Measurements from ENCODE around the gene INPP5A. TPM values are rescaled to one million over a fixed set of nuclear protein-coding genes. Genes with fewer than 3 reads are reported as not detected.

Gene INPP5A
- polyA plus RNA-seq, 4 donors: 21.1 to 25.0 (median 22.8) TPM

DNA sequence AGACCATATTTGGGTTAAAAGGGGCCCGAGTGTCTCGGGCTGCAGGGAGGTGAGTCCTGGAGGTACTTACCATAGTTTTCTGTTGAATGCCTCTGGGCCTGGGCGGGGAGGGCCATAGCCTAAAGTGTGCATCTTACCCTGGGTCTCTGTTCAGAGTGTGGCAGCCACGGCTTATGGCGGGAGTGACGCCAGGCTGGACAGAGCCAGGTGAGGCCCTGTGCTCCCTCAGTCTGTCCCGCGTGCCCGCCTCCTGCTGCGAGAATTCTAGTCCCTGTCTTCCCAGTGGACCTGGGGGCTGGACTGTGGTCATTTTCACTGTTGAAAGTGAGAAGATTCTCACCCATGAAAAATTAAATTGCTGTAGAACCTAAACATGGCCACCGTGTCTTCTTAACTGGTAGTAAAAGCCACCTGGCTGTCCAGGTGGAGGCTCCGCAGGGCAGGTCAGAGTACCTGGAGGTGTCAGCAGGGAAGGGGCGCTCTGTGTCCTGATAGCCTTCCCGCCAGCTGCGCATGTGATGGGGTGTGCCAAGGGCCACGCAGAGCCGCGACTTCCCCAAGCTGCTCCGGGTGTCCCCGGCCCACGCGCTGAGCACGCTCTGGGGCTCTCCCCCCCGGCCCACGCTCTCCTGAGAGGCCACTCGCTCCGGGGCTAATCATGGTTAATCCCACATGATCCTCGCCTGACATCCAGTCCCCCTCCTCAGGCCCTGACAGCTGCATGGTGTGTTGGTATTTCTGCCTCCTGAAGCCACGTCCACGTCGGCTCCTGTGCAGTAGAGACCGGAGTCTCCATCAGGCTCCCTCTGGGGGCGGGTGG, 20.3 kb downstream of the INPP5A start:
- peaks cover 0 to 7% (median 2%) of the 10 kb centered on the region in 3 donors for H3K4me1 ChIP-seq (ENCODE audit: control insufficient read depth in 3 of 3, insufficient read depth in 2 of 3, low read depth in 1 of 3, low read length in 2 of 3)
- H3K9me3 ChIP-seq (ENCODE audit: control insufficient read depth in 2 of 2, insufficient read depth in 1 of 2, low read depth in 1 of 2, low read length in 1 of 2): no peaks in the 10 kb centered on the region
- no peak for FAIRE-seq
- no peak overlapping the region for H3K27ac ChIP-seq (ENCODE audit: low read depth in 1 of 3, low read length in 2 of 3)
- H3K27me3 ChIP-seq (ENCODE audit: control insufficient read depth in 3 of 3, insufficient read depth in 3 of 3, low read length in 3 of 3): no peaks in the 10 kb centered on the region
- peaks cover 0 to 9% (median 2%) of the 10 kb centered on the region in 3 donors for H3K36me3 ChIP-seq (ENCODE audit: control insufficient read depth in 3 of 3, insufficient read depth in 2 of 3, low read depth in 1 of 3, low read length in 3 of 3)
- no peak for DNase-seq
- H3K4me3 ChIP-seq (ENCODE audit: low read depth in 1 of 3, low read length in 3 of 3): no peak overlapping the region
- 87 to 95% (median 90%) methylated on average over 32 to 33 of the region's 33 CpGs for WGBS, 3 donors

DNA sequence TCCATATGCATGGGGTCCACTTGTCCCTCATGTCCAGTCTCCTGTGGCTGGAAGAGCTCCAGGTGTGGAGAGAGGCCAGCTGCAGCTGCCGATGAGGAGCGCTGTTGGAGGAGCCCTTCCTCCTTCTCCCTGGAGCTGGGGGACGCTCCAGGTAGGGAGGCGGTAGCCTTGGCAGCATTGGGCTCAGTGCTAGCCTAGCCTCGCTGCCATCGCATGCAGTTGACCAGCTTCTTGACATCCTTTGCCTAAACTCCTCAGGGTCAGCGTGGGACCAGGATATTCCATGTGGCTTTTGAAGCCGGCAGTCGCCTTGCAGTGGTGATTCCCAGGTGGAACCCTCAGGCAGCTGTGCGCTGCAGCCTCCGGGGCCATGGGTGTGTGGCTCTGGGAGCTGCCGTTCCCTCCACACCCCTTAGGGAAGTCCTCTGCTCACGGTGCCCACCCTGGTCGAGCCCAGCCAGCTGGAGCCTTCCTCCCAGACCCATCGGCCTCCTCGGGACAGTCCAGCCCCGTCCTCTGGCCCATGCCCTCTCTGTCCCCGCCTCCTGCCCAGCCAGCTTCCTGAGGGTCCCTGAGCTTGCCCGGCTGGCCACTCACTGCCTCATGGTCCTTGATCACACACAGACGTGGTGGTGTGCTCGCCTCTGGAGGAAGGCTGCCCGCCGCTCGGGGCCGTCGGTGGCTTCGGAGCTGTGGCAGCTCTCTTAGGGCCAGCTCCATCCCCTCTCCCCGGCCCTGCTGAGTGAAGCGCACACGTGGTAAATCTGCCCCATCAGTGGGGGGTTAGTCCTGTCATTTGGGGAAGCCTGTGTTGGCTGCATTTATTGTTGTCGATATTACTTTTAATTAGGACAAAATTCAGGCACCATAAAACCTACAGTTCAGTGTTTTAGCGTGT, 21.2 kb downstream of the INPP5A start:
- H3K9me3 ChIP-seq (ENCODE audit: control insufficient read depth in 2 of 2, insufficient read depth in 1 of 2, low read depth in 1 of 2, low read length in 1 of 2): no peaks in the 10 kb centered on the region
- peaks cover 0 to 9% (median 2%) of the 10 kb centered on the region in 3 donors for H3K36me3 ChIP-seq (ENCODE audit: control insufficient read depth in 3 of 3, insufficient read depth in 2 of 3, low read depth in 1 of 3, low read length in 3 of 3)
- no peak for DNase-seq
- H3K4me3 ChIP-seq (ENCODE audit: low read depth in 1 of 3, low read length in 3 of 3): no peak overlapping the region
- H3K27ac ChIP-seq (ENCODE audit: low read depth in 1 of 3, low read length in 2 of 3): no peak overlapping the region
- no peak for FAIRE-seq
- WGBS, 3 donors: 86 to 91% (median 90%) methylated on average over 32 of the region's 32 CpGs
- peaks cover 0 to 7% (median 2%) of the 10 kb centered on the region in 3 donors for H3K4me1 ChIP-seq (ENCODE audit: control insufficient read depth in 3 of 3, insufficient read depth in 2 of 3, low read depth in 1 of 3, low read length in 2 of 3)
- no peaks in the 10 kb centered on the region for H3K27me3 ChIP-seq (ENCODE audit: control insufficient read depth in 3 of 3, insufficient read depth in 3 of 3, low read length in 3 of 3)

DNA sequence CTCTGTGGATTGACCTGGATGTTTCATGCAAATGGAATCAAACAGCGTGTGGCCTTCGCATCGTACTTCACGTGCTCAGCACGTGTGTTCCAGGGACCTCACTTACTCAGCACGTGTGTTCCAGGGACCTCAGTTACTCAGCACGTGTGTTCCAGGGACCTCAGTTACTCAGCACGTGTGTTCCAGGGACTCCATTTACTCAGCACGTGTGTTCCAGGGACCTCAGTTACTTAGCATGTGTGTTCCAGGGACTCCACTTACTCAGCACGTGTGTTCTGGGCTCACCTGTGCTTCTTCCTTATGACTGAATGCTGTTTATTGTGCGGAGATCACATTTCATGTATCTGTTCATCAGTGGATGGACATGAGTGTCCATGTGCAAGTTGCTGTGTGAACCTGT, 22.0 kb downstream of the INPP5A start:
- Histone ChIP-seq H3K27ac (ENCODE audit: low read depth in 1 of 3, low read length in 2 of 3) (no peak overlapping the region), H3K9me3 (ENCODE audit: control insufficient read depth in 2 of 2, insufficient read depth in 1 of 2, low read depth in 1 of 2, low read length in 1 of 2) (no peaks in the 10 kb centered on the region), H3K4me1 (ENCODE audit: control insufficient read depth in 3 of 3, insufficient read depth in 2 of 3, low read depth in 1 of 3, low read length in 2 of 3) (peaks cover 0 to 4% (median 2%) of the 10 kb centered on the region in 3 donors), H3K27me3 (ENCODE audit: control insufficient read depth in 3 of 3, insufficient read depth in 3 of 3, low read length in 3 of 3) (no peaks in the 10 kb centered on the region), H3K4me3 (ENCODE audit: low read depth in 1 of 3, low read length in 3 of 3) (no peak overlapping the region), H3K36me3 (ENCODE audit: control insufficient read depth in 3 of 3, insufficient read depth in 2 of 3, low read depth in 1 of 3, low read length in 3 of 3) (peaks cover 0 to 12% (median 2%) of the 10 kb centered on the region in 3 donors)
- DNase-seq (no peak), FAIRE-seq (no peak)
- whole genome bisulfite sequencing, 3 donors: 84 to 90% (median 90%) methylated on average over 11 of the region's 11 CpGs

DNA sequence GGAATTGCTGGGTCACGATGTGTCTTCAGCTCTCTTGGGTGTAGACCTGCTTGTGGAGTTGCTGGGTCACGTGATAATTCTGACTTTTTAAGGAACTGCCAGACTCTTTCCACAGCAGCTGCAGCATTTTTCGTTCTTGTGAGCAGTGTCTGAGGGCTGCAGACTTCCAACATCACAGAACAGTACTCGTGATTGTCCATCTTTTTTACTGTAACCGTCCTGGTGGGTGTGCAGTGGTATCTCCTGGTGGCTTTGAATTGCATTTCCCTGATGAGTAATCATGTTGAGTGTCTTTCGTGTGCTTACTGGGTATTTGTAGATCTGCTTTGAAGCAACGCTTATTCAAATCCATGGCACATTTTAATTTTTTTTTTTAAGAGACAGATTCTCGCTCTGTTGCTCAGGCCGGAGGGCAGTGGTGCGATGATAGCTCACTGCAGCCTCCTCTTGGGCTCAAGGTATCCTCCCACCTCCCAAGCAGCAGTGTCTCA, 22.7 kb downstream of the INPP5A start:
- peaks cover 0 to 12% (median 2%) of the 10 kb centered on the region in 3 donors for H3K36me3 ChIP-seq (ENCODE audit: control insufficient read depth in 3 of 3, insufficient read depth in 2 of 3, low read depth in 1 of 3, low read length in 3 of 3)
- no peak for DNase-seq
- no peak overlapping the region for H3K27ac ChIP-seq (ENCODE audit: low read depth in 1 of 3, low read length in 2 of 3)
- no peaks in the 10 kb centered on the region for H3K27me3 ChIP-seq (ENCODE audit: control insufficient read depth in 3 of 3, insufficient read depth in 3 of 3, low read length in 3 of 3)
- peaks cover 0 to 2% (median 2%) of the 10 kb centered on the region in 3 donors for H3K4me1 ChIP-seq (ENCODE audit: control insufficient read depth in 3 of 3, insufficient read depth in 2 of 3, low read depth in 1 of 3, low read length in 2 of 3)
- WGBS, 3 donors: 58 to 78% (median 72%) methylated on average over 10 of the region's 10 CpGs
- H3K4me3 ChIP-seq (ENCODE audit: low read depth in 1 of 3, low read length in 3 of 3): no peak overlapping the region
- no peaks in the 10 kb centered on the region for H3K9me3 ChIP-seq (ENCODE audit: control insufficient read depth in 2 of 2, insufficient read depth in 1 of 2, low read depth in 1 of 2, low read length in 1 of 2)
- no peak for FAIRE-seq

DNA sequence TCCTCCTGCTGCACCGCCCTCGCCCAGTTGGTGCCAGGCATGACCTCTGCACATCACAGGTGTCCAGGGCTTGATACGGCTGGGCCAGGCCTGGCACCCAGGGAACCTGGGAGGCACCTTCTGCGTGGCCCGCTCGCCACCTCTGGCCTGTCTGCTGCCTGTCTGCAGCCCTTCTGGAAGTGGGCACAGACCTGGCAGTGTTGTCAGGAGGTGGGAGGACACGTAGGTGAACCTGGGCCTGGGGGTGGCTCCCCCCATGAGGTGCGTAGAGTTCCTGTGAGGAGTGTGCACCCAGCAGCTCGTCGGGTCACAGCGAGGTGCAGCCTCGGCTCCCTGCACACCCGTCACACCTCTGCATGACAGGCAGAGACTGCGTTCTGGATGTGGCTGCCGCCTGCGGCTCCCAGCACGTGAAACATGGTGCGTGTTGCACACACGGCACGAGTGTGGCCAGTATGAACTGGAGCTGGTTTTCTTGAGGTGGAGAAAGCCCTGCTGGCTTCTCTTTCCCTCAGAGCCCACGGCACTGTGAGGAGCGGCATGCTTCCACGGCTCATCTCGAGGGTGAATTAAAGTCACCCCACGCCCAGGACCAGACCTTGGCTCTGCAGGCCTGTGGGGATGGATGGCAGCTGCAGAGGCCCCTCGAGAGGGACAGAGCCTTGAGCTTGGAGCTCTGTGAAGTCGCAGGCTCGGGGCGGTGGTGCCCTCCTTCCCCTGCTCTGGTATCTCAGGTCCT, 24.8 kb downstream of the INPP5A start:
- H3K36me3 ChIP-seq (ENCODE audit: control insufficient read depth in 3 of 3, insufficient read depth in 2 of 3, low read depth in 1 of 3, low read length in 3 of 3): peaks cover 0 to 10% (median 0%) of the 10 kb centered on the region in 3 donors
- H3K4me3 ChIP-seq (ENCODE audit: low read depth in 1 of 3, low read length in 3 of 3): no peak overlapping the region
- no peaks in the 10 kb centered on the region for H3K27me3 ChIP-seq (ENCODE audit: control insufficient read depth in 3 of 3, insufficient read depth in 3 of 3, low read length in 3 of 3)
- WGBS, 3 donors: 94 to 95% (median 94%) methylated on average over 28 to 29 of the region's 29 CpGs
- H3K27ac ChIP-seq (ENCODE audit: low read depth in 1 of 3, low read length in 2 of 3): no peak overlapping the region
- FAIRE-seq (no peak), DNase-seq (no peak)
- H3K9me3 ChIP-seq (ENCODE audit: control insufficient read depth in 2 of 2, insufficient read depth in 1 of 2, low read depth in 1 of 2, low read length in 1 of 2): no peaks in the 10 kb centered on the region
- peaks cover 0 to 2% (median 0%) of the 10 kb centered on the region in 3 donors for H3K4me1 ChIP-seq (ENCODE audit: control insufficient read depth in 3 of 3, insufficient read depth in 2 of 3, low read depth in 1 of 3, low read length in 2 of 3)

DNA sequence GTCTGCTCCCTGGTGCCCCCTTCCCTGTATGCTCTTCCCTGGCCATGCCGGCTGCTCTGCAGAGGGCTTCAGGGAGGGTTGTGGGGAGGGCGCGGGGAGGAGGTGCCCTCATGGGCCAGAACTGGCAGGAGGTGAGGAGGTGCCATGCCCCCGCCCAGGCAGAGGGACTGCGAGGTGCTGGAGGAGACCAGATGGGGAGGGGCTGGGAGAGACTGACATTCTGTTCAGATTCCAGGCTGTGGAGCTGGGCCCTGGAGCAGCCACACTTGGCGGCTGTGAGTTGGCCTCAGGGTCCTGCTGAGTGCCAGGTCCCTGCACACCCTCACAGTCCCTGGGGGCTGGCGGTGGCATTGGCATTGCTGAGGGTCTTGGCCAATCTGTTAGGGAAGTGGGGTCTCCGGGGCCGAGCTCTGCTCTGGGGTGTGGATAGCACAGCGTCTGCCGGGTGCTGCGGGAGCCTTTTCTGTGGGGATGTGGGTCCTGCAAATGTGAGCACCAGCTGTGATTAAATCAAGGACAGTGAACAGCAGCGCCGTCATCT, 25.4 kb downstream of the INPP5A start:
- H3K27ac ChIP-seq (ENCODE audit: low read depth in 1 of 3, low read length in 2 of 3): no peak overlapping the region
- FAIRE-seq (no peak), DNase-seq (no peak)
- peaks cover 0 to 10% (median 0%) of the 10 kb centered on the region in 3 donors for H3K36me3 ChIP-seq (ENCODE audit: control insufficient read depth in 3 of 3, insufficient read depth in 2 of 3, low read depth in 1 of 3, low read length in 3 of 3)
- H3K4me3 ChIP-seq (ENCODE audit: low read depth in 1 of 3, low read length in 3 of 3): no peak overlapping the region
- H3K4me1 ChIP-seq (ENCODE audit: control insufficient read depth in 3 of 3, insufficient read depth in 2 of 3, low read depth in 1 of 3, low read length in 2 of 3): peaks cover 0 to 2% (median 0%) of the 10 kb centered on the region in 3 donors
- H3K27me3 ChIP-seq (ENCODE audit: control insufficient read depth in 3 of 3, insufficient read depth in 3 of 3, low read length in 3 of 3): no peaks in the 10 kb centered on the region
- 86 to 89% (median 87%) methylated on average over 13 to 14 of the region's 14 CpGs for WGBS, 3 donors
- H3K9me3 ChIP-seq (ENCODE audit: control insufficient read depth in 2 of 2, insufficient read depth in 1 of 2, low read depth in 1 of 2, low read length in 1 of 2): no peaks in the 10 kb centered on the region

DNA sequence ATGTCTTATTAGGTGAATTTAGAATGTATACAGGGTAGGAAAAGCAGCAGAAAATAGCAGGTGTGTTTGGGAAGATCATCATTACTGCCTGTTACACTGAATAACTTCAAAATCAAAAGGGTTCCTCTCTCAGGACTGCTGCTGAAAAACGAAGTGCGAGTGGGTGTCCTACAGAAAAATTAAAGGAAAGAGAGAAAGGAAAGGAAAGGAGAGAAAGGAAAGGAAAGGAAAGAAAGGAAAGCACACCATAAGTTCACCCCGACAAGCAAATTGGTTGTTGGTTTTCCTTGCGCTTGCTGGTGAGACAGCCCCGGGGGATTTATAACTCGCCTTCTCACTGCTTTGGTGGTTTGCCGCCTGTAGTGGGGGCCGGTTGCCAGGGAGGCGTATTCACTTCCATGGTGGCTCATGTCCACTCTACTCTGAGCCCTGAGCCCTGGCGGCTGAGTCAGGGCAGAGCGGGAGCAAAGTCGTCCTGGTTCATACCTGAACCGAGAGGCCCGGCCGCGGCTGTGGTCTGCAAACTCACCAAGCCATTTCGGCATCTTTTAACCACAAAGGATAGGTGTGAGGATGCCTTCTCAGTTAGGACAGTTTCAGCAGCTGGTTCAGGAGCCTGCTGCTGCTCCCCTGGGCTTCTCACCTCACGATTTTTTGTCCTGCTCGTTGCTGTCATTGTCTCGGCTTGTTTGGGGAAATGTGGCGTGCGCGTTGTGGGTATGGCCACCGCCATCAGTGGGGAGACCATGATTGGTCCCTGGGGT, 26.1 kb downstream of the INPP5A start:
- H3K27me3 ChIP-seq (ENCODE audit: control insufficient read depth in 3 of 3, insufficient read depth in 3 of 3, low read length in 3 of 3): no peaks in the 10 kb centered on the region
- no peak overlapping the region for H3K27ac ChIP-seq (ENCODE audit: low read depth in 1 of 3, low read length in 2 of 3)
- H3K4me1 ChIP-seq (ENCODE audit: control insufficient read depth in 3 of 3, insufficient read depth in 2 of 3, low read depth in 1 of 3, low read length in 2 of 3): peaks cover 0 to 2% (median 0%) of the 10 kb centered on the region in 3 donors
- H3K9me3 ChIP-seq (ENCODE audit: control insufficient read depth in 2 of 2, insufficient read depth in 1 of 2, low read depth in 1 of 2, low read length in 1 of 2): no peaks in the 10 kb centered on the region
- DNase-seq (no peak), FAIRE-seq (no peak)
- WGBS, 3 donors: 86 to 93% (median 88%) methylated on average over 24 of the region's 24 CpGs
- peaks cover 0 to 10% (median 0%) of the 10 kb centered on the region in 3 donors for H3K36me3 ChIP-seq (ENCODE audit: control insufficient read depth in 3 of 3, insufficient read depth in 2 of 3, low read depth in 1 of 3, low read length in 3 of 3)
- no peak overlapping the region for H3K4me3 ChIP-seq (ENCODE audit: low read depth in 1 of 3, low read length in 3 of 3)
